Small intestine (tissue), 7 donors: ENCODE measurements around the gene CLBA1. TPM values are rescaled to one million over a fixed set of nuclear protein-coding genes. Genes with fewer than 3 reads are reported as not detected.
"Not testable (repeated sequence)": the region's sequence is repeated elsewhere in the genome, so short reads cannot be mapped to it uniquely, and the experiment has no call there.

Source experiments
- DNase-seq, 2 donors: peaks; one replicate each; pipeline versions ENCODE4 v3.0.0 to v3.0.0-alpha.2; 2013
- FAIRE-seq: peaks from 2 replicates; lab custom pipeline; 2012; peaks lifted over from hg19 to GRCh38; lab: Jason Lieb, UNC
- H3K27ac ChIP-seq, 3 donors: one replicate each; pipeline ENCODE4 v1.5.1; 2013; ENCODE audit warnings: low read length in 2 of 3, mild to moderate bottlenecking in 2 of 3, control low read depth in 1 of 3, inconsistent platforms in 1 of 3, low read depth in 1 of 3, moderate library complexity in 1 of 3
- H3K27me3 ChIP-seq, 3 donors: one replicate each; pipeline ENCODE4 v1.6.1; 2013; ENCODE audit warnings: low read length in 3 of 3, inconsistent platforms in 1 of 3; ENCODE audit not compliant: control insufficient read depth in 3 of 3, insufficient read depth in 3 of 3
- H3K36me3 ChIP-seq, 3 donors: one replicate each; pipeline ENCODE4 v1.6.1; 2013; ENCODE audit warnings: low read length in 3 of 3, inconsistent platforms in 1 of 3, low read depth in 1 of 3, mild to moderate bottlenecking in 1 of 3, moderate library complexity in 1 of 3; ENCODE audit not compliant: control insufficient read depth in 3 of 3, insufficient read depth in 2 of 3
- H3K4me1 ChIP-seq, 3 donors: one replicate each; pipeline ENCODE4 v1.6.1; 2013; ENCODE audit warnings: low read length in 2 of 3, inconsistent platforms in 1 of 3, low read depth in 1 of 3, mild to moderate bottlenecking in 1 of 3, moderate library complexity in 1 of 3; ENCODE audit not compliant: control insufficient read depth in 3 of 3, insufficient read depth in 2 of 3
- H3K4me3 ChIP-seq, 3 donors: one replicate each; pipeline ENCODE4 v1.5.1; 2013; ENCODE audit warnings: low read length in 3 of 3, control low read depth in 1 of 3, inconsistent platforms in 1 of 3, low read depth in 1 of 3, mild to moderate bottlenecking in 1 of 3, moderate library complexity in 1 of 3
- H3K9me3 ChIP-seq, 2 donors: one replicate each; pipeline ENCODE4 v1.6.1; 2013; ENCODE audit warnings: low read depth in 1 of 2, low read length in 1 of 2; ENCODE audit not compliant: control insufficient read depth in 2 of 2, insufficient read depth in 1 of 2
- WGBS, 3 donors: extraction: QIAGEN DNeasy Blood & Tissue Kit; methylation state at CpG; one replicate each; pipeline ENCODE4 v1.1.7; 2013; 5-methylcytosine and 5-hydroxymethylcytosine counted together
- polyA plus RNA-seq, 4 donors: library from polyadenylated mRNA; stranded (reverse) in 3 of 4; unstranded in 1 of 4; fragments of 200-250 nt in 3 of 4; fragments of 120-200 nt in 1 of 4; gene quantifications; one replicate each; pipeline versions ENCODE4 v1.2.1 to v1.2.3, GENCODE V29; 2013
- donor health status: healthy with polysubstance abuse.
- donor health status: control.
- donor health status: control.
- donor health status: Bipolar disorder and iron deficiency.
- donor health status: healthy.

The CLBA1 gene
- polyA plus RNA-seq, 4 donors = 0.89 to 6.8 (median 3.2) TPM

GRCh38 chr14:104951863-104952657 lies 33.5 kb upstream of the CLBA1 start:
- H3K4me3 ChIP-seq, DNase-seq, H3K27me3 ChIP-seq, H3K36me3 ChIP-seq, H3K4me1 ChIP-seq, H3K27ac ChIP-seq, FAIRE-seq, H3K9me3 ChIP-seq: not testable (repeated sequence)
- 82 to 90% (median 89%) methylated on average over 22 to 28 of the region's 28 CpGs for WGBS, 3 donors

GRCh38 chr14:104953097-104953496 lies 32.5 kb upstream of the CLBA1 start:
- FAIRE-seq = no peak
- WGBS, 3 donors = 86 to 90% (median 89%) methylated on average over 13 of the region's 13 CpGs
- H3K9me3 ChIP-seq = no peaks in the 10 kb centered on the region
- H3K27me3 ChIP-seq = peaks cover 0 to 4% (median 0%) of the 10 kb centered on the region in 3 donors
- no peak overlapping the region for H3K27ac ChIP-seq
- no peak overlapping the region for H3K4me3 ChIP-seq
- no peaks in the 10 kb centered on the region for H3K36me3 ChIP-seq
- no peak for DNase-seq
- H3K4me1 ChIP-seq = no peaks in the 10 kb centered on the region

GRCh38 chr14:104953896-104954656 lies 31.5 kb upstream of the CLBA1 start:
- DNase-seq (no peak), FAIRE-seq (no peak)
- Histone ChIP-seq H3K36me3 (no peaks in the 10 kb centered on the region), H3K9me3 (no peaks in the 10 kb centered on the region), H3K27me3 (peaks cover 0 to 4% (median 0%) of the 10 kb centered on the region in 3 donors), H3K4me3 (no peak overlapping the region), H3K27ac (no peak overlapping the region), H3K4me1 (no peaks in the 10 kb centered on the region)
- WGBS, 3 donors = 79 to 87% (median 83%) methylated on average over 26 of the region's 26 CpGs

GRCh38 chr14:104954746-104955395 lies 30.7 kb upstream of the CLBA1 start:
- no peaks in the 10 kb centered on the region for H3K36me3 ChIP-seq
- no peak for FAIRE-seq
- 65 to 78% (median 69%) methylated on average over 13 of the region's 13 CpGs for WGBS, 3 donors
- no peak overlapping the region for H3K4me3 ChIP-seq
- H3K9me3 ChIP-seq = no peaks in the 10 kb centered on the region
- no peak for DNase-seq
- H3K4me1 ChIP-seq = no peaks in the 10 kb centered on the region
- peaks cover 0 to 4% (median 0%) of the 10 kb centered on the region in 3 donors for H3K27me3 ChIP-seq
- no peak overlapping the region for H3K27ac ChIP-seq

GRCh38 chr14:104955396-104955770 lies 30.2 kb upstream of the CLBA1 start:
- H3K9me3 ChIP-seq = no peaks in the 10 kb centered on the region
- H3K27me3 ChIP-seq = peaks cover 0 to 4% (median 0%) of the 10 kb centered on the region in 3 donors
- no peak overlapping the region for H3K27ac ChIP-seq
- H3K4me1 ChIP-seq = no peaks in the 10 kb centered on the region
- DNase-seq = no peak
- H3K36me3 ChIP-seq = no peaks in the 10 kb centered on the region
- FAIRE-seq = no peak
- 83 to 93% (median 93%) methylated on average over 3 of the region's 3 CpGs for WGBS, 3 donors
- H3K4me3 ChIP-seq = no peak overlapping the region

GRCh38 chr14:104956290-104956890 lies 29.2 kb upstream of the CLBA1 start:
- Histone ChIP-seq H3K27ac (no peak overlapping the region), H3K9me3 (no peaks in the 10 kb centered on the region), H3K4me1 (no peaks in the 10 kb centered on the region), H3K36me3 (no peaks in the 10 kb centered on the region), H3K27me3 (peaks cover 0 to 4% (median 0%) of the 10 kb centered on the region in 3 donors), H3K4me3 (no peak overlapping the region)
- FAIRE-seq (no peak), DNase-seq (no peak)
- 59 to 81% (median 67%) methylated on average over 14 of the region's 14 CpGs for WGBS, 3 donors

- DNase-seq (no peak), FAIRE-seq (no peak)
- 55 to 73% (median 68%) methylated on average over 25 of the region's 25 CpGs for WGBS, 3 donors
- no peaks in the 10 kb centered on the region for H3K9me3 ChIP-seq
- H3K4me3 ChIP-seq = no peak overlapping the region
- no peaks in the 10 kb centered on the region for H3K4me1 ChIP-seq
- peaks cover 0 to 4% (median 0%) of the 10 kb centered on the region in 3 donors for H3K27me3 ChIP-seq
- H3K27ac ChIP-seq = no peak overlapping the region
- H3K36me3 ChIP-seq = no peaks in the 10 kb centered on the region
Measured at GRCh38 chr14:104957146-104958113, 28.2 kb upstream of the CLBA1 start.
